Raji (cell line): ENCODE results near the gene METTL23.

ENCODE experiments used
- POLR2A ChIP-seq: IDR thresholded peaks from 2 replicates; pipeline ENCODE4 v1.6.1; 2011; ENCODE audit warnings: low read depth, low read length, control low read depth; ENCODE audit not compliant: insufficient read depth

METTL23 gene, protein sequence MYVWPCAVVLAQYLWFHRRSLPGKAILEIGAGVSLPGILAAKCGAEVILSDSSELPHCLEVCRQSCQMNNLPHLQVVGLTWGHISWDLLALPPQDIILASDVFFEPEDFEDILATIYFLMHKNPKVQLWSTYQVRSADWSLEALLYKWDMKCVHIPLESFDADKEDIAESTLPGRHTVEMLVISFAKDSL

DNA sequence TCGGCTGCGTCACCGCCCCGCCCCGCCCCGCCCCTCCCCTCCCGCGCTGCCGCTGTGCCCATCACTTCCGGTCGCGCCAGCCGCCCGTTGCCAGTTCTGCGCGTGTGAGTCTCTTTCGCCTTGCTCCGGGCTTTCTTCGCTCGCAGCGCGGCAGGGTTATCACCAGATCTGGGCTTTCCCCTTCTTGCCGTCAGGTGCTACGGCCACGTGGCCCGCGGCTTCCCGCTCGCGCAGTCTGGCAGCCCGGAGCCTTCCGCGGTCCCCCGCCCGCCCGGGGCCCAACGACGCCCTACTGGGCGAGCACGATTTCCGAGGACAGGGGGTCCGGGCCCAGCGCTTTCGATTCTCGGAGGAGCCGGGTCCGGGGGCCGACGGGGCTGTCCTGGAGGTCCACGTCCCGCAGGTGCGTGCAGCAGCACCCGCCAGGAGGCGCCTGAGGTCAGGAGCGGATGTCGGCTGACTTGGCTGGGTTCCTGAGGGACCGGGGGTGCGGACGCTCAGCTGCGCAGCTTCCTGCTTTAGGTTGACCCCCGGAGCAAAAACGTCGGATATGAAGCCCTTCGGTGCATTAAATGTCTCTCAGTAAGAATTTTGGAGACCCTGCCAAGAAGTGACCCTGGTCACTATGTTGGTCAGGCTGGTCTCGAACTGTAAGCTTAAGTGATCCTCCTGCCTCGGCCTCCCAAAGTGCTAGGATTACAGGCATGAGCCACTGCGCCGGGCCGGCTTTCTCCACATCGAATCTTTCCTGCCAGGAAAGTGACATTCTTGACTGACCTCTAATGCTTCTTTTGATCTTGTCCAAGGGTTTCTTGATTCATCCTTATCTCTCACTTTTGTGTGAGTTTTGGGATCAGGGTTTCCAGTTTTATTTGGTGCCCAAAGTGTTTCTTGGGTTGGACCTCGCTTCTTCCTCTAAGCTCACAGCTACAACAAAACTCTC is at the start of gene METTL23:
Gene METTL23, plus strand, starts transcription at position 64 of the 943 bp plus-strand sequence. CDS start 2,872 bp downstream, outside the sequence.
- TF ChIP-seq POLR2A = peak; percentile 84

DNA sequence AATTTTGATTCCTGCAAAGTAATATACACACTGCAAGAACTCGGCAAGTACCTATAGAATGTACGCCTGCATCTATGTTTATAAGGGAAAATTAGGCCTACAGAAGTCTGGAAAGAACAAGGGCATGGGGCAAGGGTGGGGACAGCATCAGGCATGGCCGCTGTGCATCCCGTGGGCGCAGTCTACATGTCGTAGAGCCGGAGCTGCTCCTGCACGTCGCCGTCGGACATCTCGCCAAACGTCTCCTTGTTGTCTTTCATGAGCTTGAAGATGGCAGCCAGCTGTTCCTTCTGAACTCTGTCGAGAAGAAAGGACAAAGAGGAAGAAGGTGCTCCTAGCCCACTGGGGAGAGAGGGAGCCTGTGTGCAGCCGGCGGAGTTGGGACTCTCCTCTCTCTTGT is 49.2 kb upstream of the METTL23 start:
- TF ChIP-seq POLR2A = no peak

DNA sequence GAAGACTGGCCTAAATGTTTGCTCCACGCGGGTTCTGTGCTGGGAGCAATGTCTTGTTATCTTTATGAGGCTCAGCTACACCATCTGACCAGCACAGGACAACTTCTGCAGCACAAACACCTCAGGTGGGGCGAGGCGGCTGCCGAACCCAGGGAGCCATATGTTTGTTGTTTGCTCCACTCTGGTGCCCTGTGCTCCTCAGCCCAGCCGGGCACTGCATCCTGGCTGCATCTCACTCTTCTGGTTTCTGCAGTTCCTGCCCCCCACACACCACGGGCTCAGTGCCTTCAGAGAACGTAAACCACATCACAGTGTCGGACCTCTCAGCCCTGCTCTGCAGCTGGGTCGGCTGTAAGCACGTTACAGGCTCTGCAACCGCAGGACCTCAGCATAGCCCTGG is 48.3 kb upstream of the METTL23 start:
- TF ChIP-seq POLR2A = no peak

DNA sequence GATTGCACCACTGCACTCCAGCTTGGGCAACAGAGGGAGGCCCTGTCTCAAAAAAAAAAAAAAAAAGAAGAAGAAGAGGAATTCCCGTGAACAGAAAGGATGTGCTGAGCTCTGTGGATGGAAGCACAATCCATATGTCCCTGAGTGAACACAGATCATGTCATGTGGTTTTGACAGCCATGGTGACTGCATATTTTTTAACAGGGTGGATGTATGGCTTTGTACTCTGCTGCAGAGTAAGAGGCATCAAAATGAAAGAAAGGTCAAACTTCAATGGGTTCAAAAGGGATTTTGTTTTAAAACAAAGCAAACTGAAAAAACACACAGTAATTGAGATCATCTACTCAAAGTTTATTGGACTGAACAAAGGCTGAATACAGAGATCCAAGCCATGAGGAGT is 47.4 kb upstream of the METTL23 start:
- TF ChIP-seq POLR2A = no peak

DNA sequence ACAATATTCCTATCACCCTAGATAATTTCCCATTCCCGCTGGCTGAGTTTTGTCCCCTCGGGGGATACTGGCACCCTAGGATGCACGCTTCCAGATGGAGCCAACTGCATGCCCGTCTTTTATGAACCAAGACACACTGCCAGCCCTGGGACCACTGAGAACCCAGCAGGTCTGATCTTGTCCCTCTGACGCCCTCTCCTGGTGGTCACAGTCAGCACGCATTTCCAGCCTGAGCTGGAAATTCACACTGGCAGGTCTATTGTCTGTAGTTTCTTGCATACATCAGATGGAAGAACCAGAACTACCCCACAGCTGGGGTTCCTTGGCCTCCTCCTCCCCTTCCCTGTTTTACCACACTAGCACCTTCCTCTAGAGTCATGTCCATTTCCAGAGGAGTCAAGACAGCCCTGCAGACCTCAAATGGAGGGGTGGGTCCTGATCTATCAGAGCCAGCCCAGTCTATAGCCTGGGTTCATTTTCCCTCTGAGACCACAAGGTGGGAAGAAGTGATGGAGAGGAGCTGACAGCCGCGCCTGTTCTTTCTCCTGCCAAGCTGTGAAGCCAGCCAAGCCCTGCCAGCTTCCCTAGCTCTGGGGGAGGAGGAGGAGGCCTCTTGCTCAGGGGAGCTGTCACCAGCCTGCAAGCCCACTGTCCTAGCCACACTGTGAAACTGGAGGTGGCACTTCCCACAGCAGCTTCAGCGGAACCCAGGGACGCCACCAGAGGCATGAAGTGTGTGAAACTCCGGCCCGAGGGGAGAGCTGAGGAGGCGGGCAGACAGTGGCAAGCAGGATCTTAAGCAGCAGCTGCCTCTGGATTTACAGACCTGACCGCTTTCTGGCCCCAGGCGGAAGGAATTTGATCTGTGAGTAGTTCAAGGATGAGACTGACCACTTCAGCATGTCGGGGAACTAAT is 45.2 kb upstream of the METTL23 start:
- TF ChIP-seq POLR2A = no peak

DNA sequence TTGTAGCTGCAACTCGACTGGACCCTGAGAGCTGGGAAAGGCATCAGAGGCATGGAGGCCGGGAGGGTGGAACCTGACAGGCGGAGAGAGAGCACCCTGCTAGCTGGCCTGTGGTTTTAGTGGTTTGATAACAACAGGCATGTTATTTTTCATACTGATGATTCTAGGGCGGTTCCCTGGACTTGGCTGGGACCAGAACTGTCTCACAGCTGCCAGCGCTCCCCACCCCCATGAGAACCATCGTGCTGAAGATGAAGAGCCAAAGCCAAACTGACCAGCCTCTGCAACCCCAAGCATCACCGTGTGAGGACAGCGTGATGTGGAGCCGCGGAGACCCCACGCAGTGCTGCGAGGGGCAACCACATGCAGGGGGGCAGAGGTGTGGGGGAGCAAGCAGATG is 44.3 kb upstream of the METTL23 start:
- TF ChIP-seq POLR2A = no peak

DNA sequence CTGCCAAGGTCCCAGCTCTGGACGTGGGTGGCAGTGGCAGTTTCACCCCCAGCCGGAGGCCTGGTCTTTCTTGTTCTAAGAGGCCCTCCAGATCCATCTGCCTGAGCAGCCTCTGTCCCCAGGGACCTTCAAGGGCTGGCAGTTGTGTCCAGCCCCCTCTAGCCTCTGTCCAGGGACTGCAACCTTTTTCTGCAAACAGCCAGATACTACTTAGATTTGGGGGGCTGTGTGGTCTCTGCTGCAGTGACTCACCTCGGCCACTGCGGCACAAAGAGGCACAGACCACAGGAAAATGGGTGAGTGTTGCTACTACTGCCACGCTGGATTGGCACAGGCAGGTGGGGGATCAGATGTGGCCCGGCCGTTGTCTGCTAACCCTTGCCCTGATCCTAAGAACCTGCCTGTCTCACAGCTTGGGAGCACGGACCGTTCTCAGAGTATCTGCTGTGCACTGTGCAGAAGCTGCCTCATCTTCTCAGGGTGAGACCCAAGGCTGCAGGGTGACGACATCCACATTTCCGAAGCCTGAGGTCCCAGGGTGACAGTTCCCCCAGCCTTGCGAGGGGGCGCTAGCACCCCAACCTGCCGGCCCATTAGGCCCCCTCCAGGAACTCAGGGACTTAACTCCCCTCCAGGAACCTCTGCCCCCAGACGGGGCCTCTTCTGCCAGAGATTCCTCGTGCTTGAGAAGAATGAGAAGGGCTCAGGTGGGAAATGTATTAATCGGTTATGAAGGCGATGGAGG is 43.5 kb upstream of the METTL23 start:
- no peak for TF ChIP-seq POLR2A

DNA sequence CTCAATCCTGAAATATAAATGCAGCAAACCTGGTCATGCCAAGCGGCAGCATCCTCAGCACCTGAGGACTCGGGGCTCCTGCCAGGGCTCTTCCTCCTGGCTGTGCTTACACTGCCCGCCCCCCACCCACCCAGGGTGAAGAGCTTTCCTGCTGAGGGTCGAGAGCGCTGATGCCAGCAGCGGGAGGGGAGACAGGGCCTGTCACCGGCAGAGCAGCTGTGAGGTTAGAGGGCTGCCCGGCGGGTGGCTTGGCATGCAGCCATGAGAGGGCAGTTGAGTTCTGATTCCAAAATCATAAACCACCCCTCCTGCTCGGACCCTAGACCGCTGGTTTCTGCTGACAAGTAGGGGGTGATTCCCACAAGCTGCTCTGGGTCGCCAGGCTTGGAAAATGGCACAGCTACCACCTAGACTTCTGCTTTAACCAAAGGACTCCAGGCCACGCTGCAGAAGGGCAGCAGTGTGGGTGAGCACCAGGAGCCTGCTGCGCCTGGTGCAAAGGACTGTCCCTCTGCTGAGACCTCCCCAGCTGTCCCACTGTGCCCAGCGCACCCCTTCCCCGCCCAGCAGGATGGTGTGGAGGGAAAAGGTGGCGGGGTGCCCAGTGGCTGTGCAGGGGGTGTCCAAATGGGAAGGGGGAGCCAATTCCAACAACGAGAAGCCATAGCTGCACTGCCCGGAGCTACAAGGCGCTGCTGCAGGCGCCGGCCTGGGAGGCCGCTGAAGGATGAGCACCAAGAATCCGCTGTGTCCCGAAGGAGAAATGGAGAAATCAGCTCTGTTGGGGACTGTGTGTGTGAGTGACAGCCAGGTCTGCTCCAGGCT is 42.5 kb upstream of the METTL23 start:
- TF ChIP-seq POLR2A = no peak

DNA sequence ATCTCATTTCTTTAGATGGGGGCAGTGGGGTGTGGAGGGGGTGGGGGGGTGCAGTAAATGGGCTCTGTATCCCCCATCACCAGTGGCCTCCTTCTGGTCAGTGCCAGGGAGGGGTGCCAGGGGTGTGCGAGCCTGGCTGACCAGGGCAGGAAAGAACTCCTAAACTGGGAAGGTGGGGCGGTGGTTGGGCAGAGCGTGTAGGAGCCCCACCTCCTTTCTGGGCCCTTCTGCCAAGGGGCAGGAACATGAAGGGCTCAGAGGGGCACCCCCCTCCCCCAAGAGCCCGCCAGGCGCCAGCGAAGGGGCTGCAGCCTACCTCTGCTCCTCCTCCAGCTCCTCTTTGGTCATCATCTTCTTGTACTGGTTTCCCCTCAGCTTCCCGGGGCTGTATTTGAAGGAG is 41.9 kb upstream of the METTL23 start:
- TF ChIP-seq POLR2A = no peak

DNA sequence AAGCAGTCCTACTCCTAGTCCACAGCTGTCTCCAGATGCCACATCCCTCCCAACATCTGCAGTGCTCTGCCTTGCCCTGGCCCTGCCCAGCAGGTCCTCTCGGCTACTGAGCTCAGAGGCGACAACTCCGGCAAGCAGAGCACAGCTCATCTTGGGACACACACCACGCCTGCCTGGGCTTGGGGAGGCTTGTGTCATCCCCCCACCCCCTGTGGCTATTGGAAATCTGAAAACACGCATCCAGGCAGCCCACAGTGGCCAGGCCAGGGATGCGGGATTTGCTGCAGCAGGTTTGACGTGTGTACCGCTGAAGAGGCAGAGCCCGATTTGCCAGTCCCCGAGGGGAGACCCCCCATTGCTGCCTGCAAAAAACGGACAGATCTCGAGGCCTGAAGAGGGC is 41.3 kb upstream of the METTL23 start:
- TF ChIP-seq POLR2A = no peak

DNA sequence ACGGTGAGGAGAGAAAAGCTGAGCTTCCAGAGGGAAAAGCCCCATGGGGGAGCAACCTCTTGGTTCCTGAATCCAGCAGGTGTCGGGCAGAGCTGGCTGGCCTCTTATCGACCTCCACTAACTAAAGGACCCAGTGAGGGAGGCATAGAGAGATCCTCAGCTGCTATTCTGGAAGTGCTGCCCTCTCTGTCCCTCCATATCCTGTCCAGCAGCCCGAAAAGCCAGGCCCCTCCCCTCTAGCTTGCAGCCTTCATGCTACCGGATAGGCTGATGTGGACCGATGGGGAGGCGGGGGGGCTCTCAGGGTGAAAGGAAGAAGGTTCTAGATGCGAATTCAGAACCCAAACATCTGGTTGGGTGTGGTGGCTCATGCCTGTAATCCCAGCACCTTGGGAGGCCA is 40.8 kb upstream of the METTL23 start:
- no peak for TF ChIP-seq POLR2A

DNA sequence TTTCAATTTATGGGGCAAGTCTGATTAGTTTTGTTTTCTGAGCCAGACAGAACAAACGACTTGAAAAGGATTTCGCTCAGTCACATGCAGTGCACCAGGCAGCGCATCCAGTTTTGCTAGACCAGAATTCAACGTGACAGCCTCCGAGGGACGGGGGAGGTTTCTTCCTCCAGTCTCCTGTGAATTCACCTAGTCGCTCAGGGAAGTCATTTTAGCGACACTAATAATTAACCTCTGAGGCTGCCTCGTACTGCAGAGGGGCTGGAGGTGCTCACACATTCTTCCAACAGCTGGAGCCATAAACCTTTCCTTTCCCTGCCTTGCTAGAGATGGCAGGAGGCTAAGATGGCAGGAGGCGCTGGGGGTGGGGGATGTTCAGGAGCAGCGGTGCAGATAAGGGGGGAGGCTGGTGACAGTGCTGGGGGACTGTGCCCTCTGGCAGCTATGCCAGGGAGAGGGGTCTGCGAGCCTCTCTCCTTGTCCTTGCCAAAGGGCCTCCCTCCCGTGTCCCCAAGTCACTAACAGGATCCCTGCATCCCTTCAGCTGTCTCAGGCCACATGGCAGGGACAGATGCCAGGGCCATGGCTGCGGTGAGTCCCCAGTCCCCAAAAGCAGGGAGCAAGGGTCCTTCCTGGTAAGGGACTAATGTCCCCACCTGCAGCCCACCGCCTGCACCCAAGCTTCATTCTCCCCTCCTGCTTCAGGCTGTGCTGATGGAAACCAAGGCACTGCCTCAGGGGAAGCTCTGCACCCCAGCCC is 39.9 kb upstream of the METTL23 start:
- no peak for TF ChIP-seq POLR2A
